Tibial artery (tissue), 4 donors: ENCODE results near the gene GRM7.

ENCODE experiments used
- DNase-seq, 2 donors: peaks; one replicate each; pipeline ENCODE4 v3.0.0-alpha.2; 2019
- H3K27ac ChIP-seq, 2 donors: fragments of 200-600 bp; sonication (generic) in 1 of 2; 1 replicate in 1 of 2; 2 replicates in 1 of 2; pipeline ENCODE4 v1.5.1; 2018 to 2019; ENCODE audit warnings: mild to moderate bottlenecking in 1 of 2
- H3K27me3 ChIP-seq, 2 donors: fragments of 200-600 bp; sonication (generic) in 1 of 2; one replicate each; pipeline versions ENCODE4 v1.5.1 to v1.6.0; 2016 to 2019
- H3K36me3 ChIP-seq, 3 donors: fragments of 200-600 bp; sonication (generic) in 2 of 3; one replicate each; pipeline ENCODE4 v1.5.1; 2016 to 2019; ENCODE audit warnings: mild to moderate bottlenecking in 2 of 3
- H3K4me1 ChIP-seq, 4 donors: fragments of 200-600 bp; sonication (generic) in 2 of 4; 1 replicate in 3 of 4; 2 replicates in 1 of 4; pipeline ENCODE4 v1.5.1; 2016 to 2019
- H3K4me3 ChIP-seq, 2 donors: fragments of 200-600 bp; sonication (generic) in 1 of 2; 1 replicate in 1 of 2; 2 replicates in 1 of 2; pipeline ENCODE4 v1.5.1; 2018 to 2019; ENCODE audit warnings: mild to moderate bottlenecking in 2 of 2
- H3K9me3 ChIP-seq, 3 donors: fragments of 200-600 bp; sonication (generic) in 1 of 3; one replicate each; pipeline ENCODE4 v1.5.1; 2016 to 2019
- intact Hi-C: fragments of 100-400 bp; cut with DNase I; formaldehyde crosslinking; loops from one replicate; pipeline ENCODE4 v1.15.0; 2023; ENCODE audit warnings: low total_unique reads
- TF ChIP-seq, protein P1 (sequence below), 2 experiments: fragments of 200-600 bp in 1 of 2; fragments of 450-650 bp in 1 of 2; IDR thresholded peaks; one replicate each; pipeline ENCODE4 v1.5.1; 2017 to 2019; ENCODE audit warnings: antibody characterized with exemption in 2 of 2, mild to moderate bottlenecking in 1 of 2, moderate library complexity in 1 of 2

The GRM7 gene

DNA sequence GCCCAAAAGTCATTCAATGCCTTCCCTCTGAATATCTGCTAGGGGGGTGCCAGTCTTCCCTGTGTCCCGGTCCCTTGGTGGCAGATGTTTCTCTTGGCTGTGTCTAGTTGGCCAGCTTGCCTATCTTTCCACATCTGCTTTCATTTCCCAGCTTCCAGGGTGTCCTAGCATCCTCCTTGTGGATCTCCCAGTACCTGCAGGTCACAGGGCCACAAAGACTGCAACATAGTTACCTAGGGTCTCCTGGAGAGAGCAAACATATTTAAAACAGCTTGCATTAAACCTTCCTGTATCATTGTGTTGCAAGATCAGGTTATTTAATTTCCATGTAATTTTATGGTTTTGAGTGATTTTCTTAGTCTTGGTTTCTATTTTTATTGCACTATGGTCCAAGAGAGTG lies 400.1 kb downstream of the GRM7 start:
- Histone ChIP-seq H3K27ac (no peak overlapping the region), H3K27me3 (no peaks in the 10 kb centered on the region), H3K4me3 (no peak overlapping the region), H3K36me3 (no peaks in the 10 kb centered on the region), H3K4me1 (no peaks in the 10 kb centered on the region), H3K9me3 (peaks cover 0 to 8% (median 6%) of the 10 kb centered on the region in 3 donors)
- intact Hi-C loops: no loop called here
- TF ChIP-seq, protein P1, sequence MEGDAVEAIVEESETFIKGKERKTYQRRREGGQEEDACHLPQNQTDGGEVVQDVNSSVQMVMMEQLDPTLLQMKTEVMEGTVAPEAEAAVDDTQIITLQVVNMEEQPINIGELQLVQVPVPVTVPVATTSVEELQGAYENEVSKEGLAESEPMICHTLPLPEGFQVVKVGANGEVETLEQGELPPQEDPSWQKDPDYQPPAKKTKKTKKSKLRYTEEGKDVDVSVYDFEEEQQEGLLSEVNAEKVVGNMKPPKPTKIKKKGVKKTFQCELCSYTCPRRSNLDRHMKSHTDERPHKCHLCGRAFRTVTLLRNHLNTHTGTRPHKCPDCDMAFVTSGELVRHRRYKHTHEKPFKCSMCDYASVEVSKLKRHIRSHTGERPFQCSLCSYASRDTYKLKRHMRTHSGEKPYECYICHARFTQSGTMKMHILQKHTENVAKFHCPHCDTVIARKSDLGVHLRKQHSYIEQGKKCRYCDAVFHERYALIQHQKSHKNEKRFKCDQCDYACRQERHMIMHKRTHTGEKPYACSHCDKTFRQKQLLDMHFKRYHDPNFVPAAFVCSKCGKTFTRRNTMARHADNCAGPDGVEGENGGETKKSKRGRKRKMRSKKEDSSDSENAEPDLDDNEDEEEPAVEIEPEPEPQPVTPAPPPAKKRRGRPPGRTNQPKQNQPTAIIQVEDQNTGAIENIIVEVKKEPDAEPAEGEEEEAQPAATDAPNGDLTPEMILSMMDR (IDR thresholded peaks at IDR 0.05): no peak
- no peak for DNase-seq

DNA sequence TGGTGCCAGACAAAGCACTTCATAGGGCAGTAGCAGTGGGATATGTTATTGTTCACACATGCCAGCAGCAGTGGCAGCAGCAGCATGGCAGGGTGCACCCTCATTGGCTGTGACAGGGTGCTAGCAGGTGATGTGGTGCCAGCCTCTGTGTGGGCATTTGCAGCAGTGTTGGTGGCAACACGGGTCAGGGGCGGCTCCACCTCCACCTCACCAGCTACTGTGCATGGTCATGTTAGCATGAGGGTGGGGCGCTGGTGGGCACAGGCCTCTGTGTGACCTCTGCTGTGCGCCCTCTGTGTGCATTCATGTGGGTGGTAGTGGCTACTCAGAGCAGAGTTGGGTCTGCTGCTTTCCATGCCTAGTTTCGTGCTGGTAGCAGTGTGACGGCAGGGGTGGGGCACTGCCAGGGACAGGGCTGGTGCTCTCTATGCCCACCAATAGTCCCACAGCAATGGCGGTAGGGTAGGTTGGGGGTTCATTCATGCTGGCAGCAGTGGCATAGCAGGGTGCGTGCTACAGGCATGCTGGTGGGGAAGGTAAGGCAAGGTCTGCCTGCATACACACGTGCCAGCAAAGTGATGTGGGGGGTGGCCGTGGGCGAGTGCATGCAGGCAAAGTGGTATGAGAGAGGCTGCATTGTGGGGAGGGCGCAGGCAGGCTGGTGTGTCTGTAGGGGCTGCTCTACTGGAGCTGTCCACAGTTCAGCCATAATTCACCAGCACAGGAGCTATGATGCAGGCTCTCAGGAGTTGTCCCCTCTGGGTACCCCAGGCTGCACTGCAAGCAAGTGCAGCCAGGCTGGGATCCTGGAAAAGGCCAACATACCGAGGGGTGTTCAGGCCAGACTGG lies 402.7 kb downstream of the GRM7 start:
- Histone ChIP-seq H3K27ac (no peak overlapping the region), H3K4me1 (peaks cover 0 to 4% (median under 1%) of the 10 kb centered on the region in 4 donors), H3K9me3 (no peaks in the 10 kb centered on the region), H3K27me3 (no peaks in the 10 kb centered on the region), H3K36me3 (no peaks in the 10 kb centered on the region), H3K4me3 (no peak overlapping the region)
- intact Hi-C loops: no loop called here
- TF ChIP-seq, protein P1 (IDR thresholded peaks at IDR 0.05): no peak
- no peak for DNase-seq

DNA sequence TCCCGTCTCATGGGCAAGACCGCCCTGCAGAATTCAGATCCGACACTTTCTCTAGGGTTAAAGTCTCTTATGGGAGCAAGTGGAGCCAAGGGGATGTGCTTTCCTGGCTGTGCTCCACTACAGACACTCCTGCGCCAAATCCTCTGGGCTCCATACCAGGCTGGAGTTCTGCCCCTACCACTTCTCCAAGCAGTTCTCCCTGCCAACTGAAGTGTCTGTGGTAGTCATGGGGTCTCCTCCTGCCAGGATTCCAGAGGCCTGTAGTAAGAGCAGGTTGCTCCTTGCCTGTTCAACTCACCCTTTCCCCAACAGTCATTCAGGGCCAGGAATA lies 403.2 kb downstream of the GRM7 start:
- intact Hi-C loops: no loop called here
- no peak for DNase-seq
- Histone ChIP-seq H3K4me1 (peaks cover 0 to 9% (median 2%) of the 10 kb centered on the region in 4 donors), H3K4me3 (no peak overlapping the region), H3K9me3 (no peaks in the 10 kb centered on the region), H3K36me3 (no peaks in the 10 kb centered on the region), H3K27ac (no peak overlapping the region), H3K27me3 (no peaks in the 10 kb centered on the region)
- TF ChIP-seq, protein P1 (IDR thresholded peaks at IDR 0.05): no peak

DNA sequence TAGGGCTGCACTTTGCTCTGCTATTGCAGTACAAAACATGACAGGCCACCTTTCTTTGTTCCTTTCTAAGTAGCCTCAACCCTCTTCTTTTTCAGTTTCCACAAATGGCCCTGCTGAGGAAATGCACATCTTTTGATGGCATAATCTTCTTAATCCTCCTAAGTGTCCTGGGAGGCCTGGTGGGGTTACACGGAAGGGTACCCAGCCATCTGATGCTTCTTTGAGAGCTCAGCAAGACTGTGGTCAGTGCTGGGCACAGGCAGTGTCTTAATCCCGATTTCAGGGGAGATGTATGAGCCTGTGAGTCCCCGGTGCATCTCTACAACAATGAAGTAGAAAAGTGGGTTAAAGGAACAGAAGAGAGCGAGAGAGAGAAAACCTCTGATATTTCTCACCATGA lies 404.8 kb downstream of the GRM7 start:
- intact Hi-C loops: no loop called here
- no peaks in the 10 kb centered on the region for H3K27me3 ChIP-seq
- no peak for DNase-seq
- no peak overlapping the region for H3K4me3 ChIP-seq
- no peaks in the 10 kb centered on the region for H3K9me3 ChIP-seq
- H3K4me1 ChIP-seq: peaks cover 0 to 10% (median 2%) of the 10 kb centered on the region in 4 donors
- TF ChIP-seq, protein P1 (IDR thresholded peaks at IDR 0.05): no peak
- H3K27ac ChIP-seq: no peak overlapping the region
- H3K36me3 ChIP-seq: no peaks in the 10 kb centered on the region

DNA sequence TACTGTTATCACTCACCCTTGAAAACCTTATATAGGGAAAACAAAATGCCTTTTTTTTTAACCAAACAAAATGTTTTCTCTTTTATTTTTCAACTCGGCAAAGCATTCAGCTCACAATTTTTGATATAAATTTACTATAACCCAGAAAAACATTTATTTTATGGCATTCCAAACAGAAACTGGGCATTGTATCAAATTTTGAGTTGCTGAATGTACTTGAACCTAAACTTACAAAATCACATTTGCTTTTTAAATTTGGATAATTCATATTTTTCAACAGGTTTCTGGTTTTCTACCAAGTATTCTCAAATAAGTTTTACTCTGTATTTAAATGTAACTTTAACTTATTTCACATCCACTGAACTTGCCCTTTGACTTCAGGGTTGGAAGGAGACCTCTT lies 405.6 kb downstream of the GRM7 start:
- no peaks in the 10 kb centered on the region for H3K36me3 ChIP-seq
- DNase-seq: no peak
- no peaks in the 10 kb centered on the region for H3K9me3 ChIP-seq
- TF ChIP-seq, protein P1 (IDR thresholded peaks at IDR 0.05): no peak
- no peak overlapping the region for H3K4me3 ChIP-seq
- H3K27ac ChIP-seq: no peak overlapping the region
- no peaks in the 10 kb centered on the region for H3K27me3 ChIP-seq
- intact Hi-C loops: no loop called here
- peaks cover 0 to 10% (median 2%) of the 10 kb centered on the region in 4 donors for H3K4me1 ChIP-seq
